GM23338 (cell line): Measurements from ENCODE around the gene TESMIN. TPM values are rescaled to one million over a fixed set of nuclear protein-coding genes. Genes with fewer than 3 reads are reported as not detected.

ENCODE experiments used
- ATAC-seq: fragments of 200-7000 bp; cut with Tn5 transposase; 3 replicates; pipeline ENCODE4 v1.9.1; 2020
- DNase-seq: peaks from one replicate; pipeline ENCODE4 v3.0.0-alpha.2; 2015; ENCODE audit warnings: low spot score
- H2AFZ ChIP-seq: fragments of 200-600 bp; sonication (generic); 2 replicates; pipeline ENCODE4 v1.8.0; 2016; ENCODE audit warnings: antibody characterized with exemption, mild to moderate bottlenecking, moderate library complexity
- H3F3A ChIP-seq: fragments of 200-600 bp; sonication (generic); replicated peaks from 2 replicates; pipeline ENCODE4 v1.8.0; 2017; ENCODE audit warnings: antibody characterized with exemption, mixed run types, low read depth
- H3K27ac ChIP-seq: fragments of 200-600 bp; sonication (generic); 2 replicates; pipeline ENCODE4 v1.6.1; 2016; ENCODE audit warnings: low read depth
- H3K27me3 ChIP-seq: fragments of 200-600 bp; sonication (generic); 2 replicates; pipeline ENCODE4 v1.8.0; 2016; ENCODE audit warnings: mild to moderate bottlenecking, mixed run types, moderate library complexity; ENCODE audit not compliant: insufficient read depth
- H3K36me3 ChIP-seq: fragments of 200-600 bp; sonication (generic); 2 replicates; pipeline ENCODE4 v1.8.0; 2016; ENCODE audit warnings: mild to moderate bottlenecking; ENCODE audit not compliant: insufficient read depth
- H3K4me1 ChIP-seq: fragments of 200-600 bp; sonication (generic); 2 replicates; pipeline ENCODE4 v1.8.0; 2016; ENCODE audit warnings: mild to moderate bottlenecking, moderate library complexity; ENCODE audit not compliant: insufficient read depth
- H3K4me2 ChIP-seq: fragments of 200-600 bp; sonication (generic); 2 replicates; pipeline ENCODE4 v1.7.1; 2017; ENCODE audit warnings: mixed run types
- H3K4me3 ChIP-seq: fragments of 200-600 bp; sonication (generic); 2 replicates; pipeline ENCODE4 v1.6.1; 2016; ENCODE audit warnings: mixed run types
- H3K79me2 ChIP-seq: fragments of 200-600 bp; sonication (generic); replicated peaks from 2 replicates; pipeline ENCODE4 v1.8.0; 2017; ENCODE audit warnings: mild to moderate bottlenecking; ENCODE audit not compliant: insufficient read depth
- H3K9me2 ChIP-seq: fragments of 200-600 bp; sonication (generic); 2 replicates; pipeline ENCODE4 v1.8.0; 2017; ENCODE audit not compliant: insufficient read depth
- H4K20me1 ChIP-seq: fragments of 200-600 bp; sonication (generic); replicated peaks from 2 replicates; pipeline ENCODE4 v1.8.0; 2017; ENCODE audit warnings: mild to moderate bottlenecking; ENCODE audit not compliant: insufficient read depth
- H3K27ac Mint-ChIP-seq: 2 replicates; pipeline ENCODE4 v1.8.0; 2020; ENCODE audit warnings: inconsistent platforms, mild to moderate bottlenecking, moderate library complexity, mixed read lengths
- H3K27me3 Mint-ChIP-seq: 3 replicates; pipeline ENCODE4 v1.8.0; 2022; ENCODE audit warnings: low read depth, mild to moderate bottlenecking, moderate library complexity, mixed read lengths, inconsistent platforms; ENCODE audit not compliant: insufficient read depth, poor library complexity
- H3K36me3 Mint-ChIP-seq: 3 replicates; pipeline ENCODE4 v1.8.0; 2021; ENCODE audit warnings: low read depth, mild to moderate bottlenecking, inconsistent platforms, moderate library complexity, mixed read lengths
- H3K4me1 Mint-ChIP-seq: 3 replicates; pipeline ENCODE4 v1.8.0; 2020; ENCODE audit warnings: mild to moderate bottlenecking, inconsistent platforms, mixed read lengths
- H3K4me3 Mint-ChIP-seq: 3 replicates; pipeline ENCODE4 v1.8.0; 2021; ENCODE audit warnings: moderate library complexity, mild to moderate bottlenecking, inconsistent platforms, mixed read lengths
- H3K9me3 Mint-ChIP-seq: 3 replicates; pipeline ENCODE4 v1.8.0; 2020; ENCODE audit warnings: moderate library complexity, mild to moderate bottlenecking, inconsistent platforms, mixed read lengths
- EZH2 ChIP-seq: fragments of 200-600 bp; sonication (generic); IDR thresholded peaks from one replicate; pipeline ENCODE4 v1.8.0; 2017; ENCODE audit warnings: antibody characterized with exemption, mild to moderate bottlenecking, low read depth; ENCODE audit not compliant: unreplicated experiment
- JUNB ChIP-seq: IDR thresholded peaks from one replicate; pipeline ENCODE4 v1.6.1; 2016; ENCODE audit warnings: antibody characterized with exemption; ENCODE audit not compliant: unreplicated experiment
- NANOG ChIP-seq: IDR thresholded peaks from 2 replicates; pipeline ENCODE4 v1.6.1; 2016; ENCODE audit warnings: antibody characterized with exemption, borderline replicate concordance
- POLR2AphosphoS5 ChIP-seq: IDR thresholded peaks from 2 replicates; pipeline ENCODE4 v1.6.1; 2016; ENCODE audit warnings: antibody characterized with exemption, low read depth
- STAT1 ChIP-seq: IDR thresholded peaks from one replicate; pipeline ENCODE4 v1.6.1; 2016; ENCODE audit warnings: antibody characterized with exemption; ENCODE audit not compliant: unreplicated experiment
- ZNF114 ChIP-seq: fragments of 250-450 bp; sonication (Bioruptor Pico); IDR thresholded peaks from 2 replicates; pipeline ENCODE4 v1.5.0; 2020; ENCODE audit warnings: mild to moderate bottlenecking, moderate library complexity
- polyA plus RNA-seq: library from polyadenylated mRNA; unstranded; fragments of >200 nt; fragmentation: Nextera tagmentation; extraction: Ambion mirVana; gene quantifications from 2 replicates; pipeline ENCODE4 v1.2.1, GENCODE V29; 2016
- total RNA-seq: library from RNA; depleted of rRNA; stranded (reverse); fragments of >200 nt; shearing (Covaris generic); gene quantifications from 2 replicates; pipeline ENCODE4 v1.2.3, GENCODE V29; 2014
- TF ChIP-seq, protein P1 (sequence below): IDR thresholded peaks from 2 replicates; pipeline ENCODE4 v1.6.1; 2016; ENCODE audit warnings: antibody characterized with exemption
- TF ChIP-seq, protein P2 (sequence below): fragments of 250-450 bp; sonication (Bioruptor Pico); IDR thresholded peaks from 2 replicates; pipeline ENCODE4 v1.5.0; 2020; ENCODE audit warnings: mild to moderate bottlenecking, moderate library complexity

TESMIN gene
- total and polyA plus RNA-seq, 2 experiments from 2014 or later, result 54.5 to 64.6 TPM

DNA sequence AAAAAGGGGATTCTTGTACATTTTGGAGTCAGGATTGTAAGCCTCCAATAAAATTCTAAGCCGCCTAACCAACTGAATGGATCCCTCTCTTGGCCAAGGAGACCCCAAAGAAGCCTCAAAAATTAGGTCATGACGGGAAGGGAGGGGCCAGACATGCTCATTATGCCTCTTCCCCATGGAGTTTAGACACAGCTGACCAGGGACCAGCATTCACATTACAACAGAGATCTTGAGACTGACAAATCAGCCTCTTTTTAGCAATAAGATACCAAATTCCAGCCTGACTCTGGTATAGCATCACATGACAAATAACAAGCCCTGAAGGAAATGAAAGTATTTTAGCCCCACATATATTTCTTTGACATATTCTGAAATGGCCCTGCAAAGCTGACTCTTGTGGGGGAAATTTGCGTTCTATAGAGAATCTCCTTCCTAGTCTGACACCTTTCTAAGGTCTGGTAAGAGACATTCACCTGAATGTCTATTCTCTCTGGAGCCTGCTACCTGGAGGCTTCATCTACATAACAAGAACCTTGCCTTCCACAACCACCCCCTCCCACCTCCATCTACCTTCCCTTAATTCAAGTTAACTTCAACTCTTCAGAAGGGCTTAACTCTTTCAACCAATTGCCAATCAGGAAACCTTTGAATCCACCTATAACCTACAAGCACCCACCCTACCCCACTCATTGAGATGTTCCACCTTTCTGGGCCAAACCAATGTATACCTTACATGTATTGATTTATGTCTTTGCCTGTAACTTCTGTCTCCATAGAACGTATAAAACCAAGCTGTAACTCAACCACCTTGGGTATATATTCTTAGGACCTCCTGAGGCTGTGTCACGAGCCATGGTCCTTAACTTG, 56.7 kb downstream of the TESMIN start (continued):
- TF ChIP-seq ZNF114 (CRISPR knock-in tag) (peak; percentile 91; the same call in 1 of the 2 replicates), STAT1 (no peak), EZH2 (no peak)
- TF ChIP-seq, protein P1, sequence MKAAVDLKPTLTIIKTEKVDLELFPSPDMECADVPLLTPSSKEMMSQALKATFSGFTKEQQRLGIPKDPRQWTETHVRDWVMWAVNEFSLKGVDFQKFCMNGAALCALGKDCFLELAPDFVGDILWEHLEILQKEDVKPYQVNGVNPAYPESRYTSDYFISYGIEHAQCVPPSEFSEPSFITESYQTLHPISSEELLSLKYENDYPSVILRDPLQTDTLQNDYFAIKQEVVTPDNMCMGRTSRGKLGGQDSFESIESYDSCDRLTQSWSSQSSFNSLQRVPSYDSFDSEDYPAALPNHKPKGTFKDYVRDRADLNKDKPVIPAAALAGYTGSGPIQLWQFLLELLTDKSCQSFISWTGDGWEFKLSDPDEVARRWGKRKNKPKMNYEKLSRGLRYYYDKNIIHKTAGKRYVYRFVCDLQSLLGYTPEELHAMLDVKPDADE, result no peak

DNA sequence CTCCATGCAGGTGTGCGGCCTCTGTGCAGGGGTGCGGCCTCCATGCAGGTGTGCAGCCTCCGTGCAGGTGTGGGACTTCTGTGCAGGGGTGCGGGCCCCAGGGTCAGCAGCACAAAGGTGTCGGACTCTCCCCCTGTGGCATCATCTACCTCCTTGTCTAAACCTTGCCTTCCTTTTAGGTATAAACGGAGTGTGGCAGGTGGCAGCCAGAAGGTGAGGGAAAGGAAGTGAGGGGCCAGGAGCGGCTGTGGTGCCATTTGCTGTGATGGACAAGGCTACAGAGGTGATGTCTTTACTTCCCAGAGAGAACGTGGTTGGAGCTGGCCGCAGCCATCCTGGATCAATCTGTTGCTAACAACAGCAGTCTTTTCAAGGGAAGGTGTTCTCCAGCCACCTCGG, 57.8 kb downstream of the TESMIN start:
- H3K27me3 Mint-ChIP-seq, result peaks cover 16% of the 10 kb centered on the region
- H3K9me3 Mint-ChIP-seq, result peaks cover 8% of the 10 kb centered on the region; the same call in 2 of the 3 replicates
- Histone ChIP-seq H3K27me3 (no peaks in the 10 kb centered on the region), H3K9me2 (no peaks in the 10 kb centered on the region), H2AFZ (0 out of 2 replicates have a peak overlapping the region, but pooled peaks have one; percentile 26), H3K4me1 (peaks cover 24% of the 10 kb centered on the region), H3K4me2 (peak overlapping the region; percentile 12; the same call in 1 of the 2 replicates), H3K79me2 (no peaks in the 10 kb centered on the region), H3F3A (peaks cover 18% of the 10 kb centered on the region), H3K36me3 (peaks cover 9% of the 10 kb centered on the region; the same call in 1 of the 2 replicates), H4K20me1 (no peaks in the 10 kb centered on the region), H3K4me3 (no peak overlapping the region), H3K27ac (no peak overlapping the region)
- H3K36me3 Mint-ChIP-seq, result peaks cover 25% of the 10 kb centered on the region
- DNase-seq (no peak), ATAC-seq (no peak)
- peak overlapping the region; percentile 89 for H3K27ac Mint-ChIP-seq
- H3K4me3 Mint-ChIP-seq, result peak overlapping the region; percentile 43; the same call in 2 of the 3 replicates
- TF ChIP-seq, protein P2, sequence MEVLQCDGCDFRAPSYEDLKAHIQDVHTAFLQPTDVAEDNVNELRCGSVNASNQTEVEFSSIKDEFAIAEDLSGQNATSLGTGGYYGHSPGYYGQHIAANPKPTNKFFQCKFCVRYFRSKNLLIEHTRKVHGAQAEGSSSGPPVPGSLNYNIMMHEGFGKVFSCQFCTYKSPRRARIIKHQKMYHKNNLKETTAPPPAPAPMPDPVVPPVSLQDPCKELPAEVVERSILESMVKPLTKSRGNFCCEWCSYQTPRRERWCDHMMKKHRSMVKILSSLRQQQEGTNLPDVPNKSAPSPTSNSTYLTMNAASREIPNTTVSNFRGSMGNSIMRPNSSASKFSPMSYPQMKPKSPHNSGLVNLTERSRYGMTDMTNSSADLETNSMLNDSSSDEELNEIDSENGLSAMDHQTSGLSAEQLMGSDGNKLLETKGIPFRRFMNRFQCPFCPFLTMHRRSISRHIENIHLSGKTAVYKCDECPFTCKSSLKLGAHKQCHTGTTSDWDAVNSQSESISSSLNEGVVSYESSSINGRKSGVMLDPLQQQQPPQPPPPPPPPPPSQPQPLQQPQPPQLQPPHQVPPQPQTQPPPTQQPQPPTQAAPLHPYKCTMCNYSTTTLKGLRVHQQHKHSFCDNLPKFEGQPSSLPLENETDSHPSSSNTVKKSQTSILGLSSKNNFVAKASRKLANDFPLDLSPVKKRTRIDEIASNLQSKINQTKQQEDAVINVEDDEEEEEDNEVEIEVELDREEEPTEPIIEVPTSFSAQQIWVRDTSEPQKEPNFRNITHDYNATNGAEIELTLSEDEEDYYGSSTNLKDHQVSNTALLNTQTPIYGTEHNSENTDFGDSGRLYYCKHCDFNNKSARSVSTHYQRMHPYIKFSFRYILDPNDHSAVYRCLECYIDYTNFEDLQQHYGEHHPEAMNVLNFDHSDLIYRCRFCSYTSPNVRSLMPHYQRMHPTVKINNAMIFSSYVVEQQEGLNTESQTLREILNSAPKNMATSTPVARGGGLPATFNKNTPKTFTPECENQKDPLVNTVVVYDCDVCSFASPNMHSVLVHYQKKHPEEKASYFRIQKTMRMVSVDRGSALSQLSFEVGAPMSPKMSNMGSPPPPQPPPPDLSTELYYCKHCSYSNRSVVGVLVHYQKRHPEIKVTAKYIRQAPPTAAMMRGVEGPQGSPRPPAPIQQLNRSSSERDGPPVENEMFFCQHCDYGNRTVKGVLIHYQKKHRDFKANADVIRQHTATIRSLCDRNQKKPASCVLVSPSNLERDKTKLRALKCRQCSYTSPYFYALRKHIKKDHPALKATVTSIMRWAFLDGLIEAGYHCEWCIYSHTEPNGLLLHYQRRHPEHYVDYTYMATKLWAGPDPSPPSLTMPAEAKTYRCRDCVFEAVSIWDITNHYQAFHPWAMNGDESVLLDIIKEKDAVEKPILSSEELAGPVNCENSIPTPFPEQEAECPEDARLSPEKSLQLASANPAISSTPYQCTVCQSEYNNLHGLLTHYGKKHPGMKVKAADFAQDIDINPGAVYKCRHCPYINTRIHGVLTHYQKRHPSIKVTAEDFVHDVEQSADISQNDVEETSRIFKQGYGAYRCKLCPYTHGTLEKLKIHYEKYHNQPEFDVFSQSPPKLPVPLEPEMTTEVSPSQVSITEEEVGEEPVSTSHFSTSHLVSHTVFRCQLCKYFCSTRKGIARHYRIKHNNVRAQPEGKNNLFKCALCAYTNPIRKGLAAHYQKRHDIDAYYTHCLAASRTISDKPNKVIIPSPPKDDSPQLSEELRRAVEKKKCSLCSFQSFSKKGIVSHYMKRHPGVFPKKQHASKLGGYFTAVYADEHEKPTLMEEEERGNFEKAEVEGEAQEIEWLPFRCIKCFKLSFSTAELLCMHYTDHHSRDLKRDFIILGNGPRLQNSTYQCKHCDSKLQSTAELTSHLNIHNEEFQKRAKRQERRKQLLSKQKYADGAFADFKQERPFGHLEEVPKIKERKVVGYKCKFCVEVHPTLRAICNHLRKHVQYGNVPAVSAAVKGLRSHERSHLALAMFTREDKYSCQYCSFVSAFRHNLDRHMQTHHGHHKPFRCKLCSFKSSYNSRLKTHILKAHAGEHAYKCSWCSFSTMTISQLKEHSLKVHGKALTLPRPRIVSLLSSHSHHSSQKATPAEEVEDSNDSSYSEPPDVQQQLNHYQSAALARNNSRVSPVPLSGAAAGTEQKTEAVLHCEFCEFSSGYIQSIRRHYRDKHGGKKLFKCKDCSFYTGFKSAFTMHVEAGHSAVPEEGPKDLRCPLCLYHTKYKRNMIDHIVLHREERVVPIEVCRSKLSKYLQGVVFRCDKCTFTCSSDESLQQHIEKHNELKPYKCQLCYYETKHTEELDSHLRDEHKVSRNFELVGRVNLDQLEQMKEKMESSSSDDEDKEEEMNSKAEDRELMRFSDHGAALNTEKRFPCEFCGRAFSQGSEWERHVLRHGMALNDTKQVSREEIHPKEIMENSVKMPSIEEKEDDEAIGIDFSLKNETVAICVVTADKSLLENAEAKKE (CRISPR knock-in tag), result no peak
- TF ChIP-seq POLR2AphosphoS5, result no peak
- TF ChIP-seq NANOG, result no peak
- no peak for TF ChIP-seq JUNB
- peaks cover 51% of the 10 kb centered on the region for H3K4me1 Mint-ChIP-seq
